HEK293 (cell line): ENCODE measurements around the gene TTLL11.

Source experiments
- HOXD13 ChIP-seq: sonication (generic); formaldehyde crosslinking; IDR thresholded peaks from 2 replicates; pipeline ENCODE4 v1.8.0; 2022; ENCODE audit warnings: missing genetic modification reagents, borderline replicate concordance
- OVOL3 ChIP-seq: fragments of 450-650 bp; formaldehyde crosslinking; IDR thresholded peaks from 2 replicates; pipeline ENCODE4 v1.5.1; 2016; ENCODE audit warnings: missing biosample characterization, missing genetic modification characterization
- SP2 ChIP-seq: fragments of 450-650 bp; formaldehyde crosslinking; IDR thresholded peaks from 2 replicates; pipeline ENCODE4 v1.5.1; 2016; ENCODE audit warnings: missing biosample characterization, missing genetic modification characterization
- ZEB2 ChIP-seq: fragments of 450-650 bp; formaldehyde crosslinking; IDR thresholded peaks from 2 replicates; pipeline ENCODE4 v1.5.1; 2016; ENCODE audit warnings: missing biosample characterization, missing genetic modification characterization
- ZNF354C ChIP-seq: fragments of 450-650 bp; formaldehyde crosslinking; IDR thresholded peaks from 2 replicates; pipeline ENCODE4 v1.5.1; 2016; ENCODE audit warnings: missing biosample characterization, missing genetic modification characterization, low read depth, borderline replicate concordance
- ZNF394 ChIP-seq: fragments of 450-650 bp; formaldehyde crosslinking; IDR thresholded peaks from 2 replicates; pipeline ENCODE4 v1.5.1; 2016; ENCODE audit warnings: missing biosample characterization, missing genetic modification characterization, mild to moderate bottlenecking, moderate library complexity, borderline replicate concordance
- ZNF670 ChIP-seq: fragments of 450-650 bp; formaldehyde crosslinking; IDR thresholded peaks from 2 replicates; pipeline ENCODE4 v1.5.1; 2016; ENCODE audit warnings: missing biosample characterization, missing genetic modification characterization, low read depth
- TF ChIP-seq, protein P1 (sequence below): fragments of 450-650 bp; formaldehyde crosslinking; IDR thresholded peaks from 2 replicates; pipeline ENCODE4 v1.5.1; 2016; ENCODE audit warnings: missing biosample characterization, missing genetic modification characterization
- TF ChIP-seq, protein P2 (sequence below): fragments of 450-650 bp; formaldehyde crosslinking; IDR thresholded peaks from 2 replicates; pipeline ENCODE4 v1.5.1; 2016; ENCODE audit warnings: missing biosample characterization, missing genetic modification characterization

DNA sequence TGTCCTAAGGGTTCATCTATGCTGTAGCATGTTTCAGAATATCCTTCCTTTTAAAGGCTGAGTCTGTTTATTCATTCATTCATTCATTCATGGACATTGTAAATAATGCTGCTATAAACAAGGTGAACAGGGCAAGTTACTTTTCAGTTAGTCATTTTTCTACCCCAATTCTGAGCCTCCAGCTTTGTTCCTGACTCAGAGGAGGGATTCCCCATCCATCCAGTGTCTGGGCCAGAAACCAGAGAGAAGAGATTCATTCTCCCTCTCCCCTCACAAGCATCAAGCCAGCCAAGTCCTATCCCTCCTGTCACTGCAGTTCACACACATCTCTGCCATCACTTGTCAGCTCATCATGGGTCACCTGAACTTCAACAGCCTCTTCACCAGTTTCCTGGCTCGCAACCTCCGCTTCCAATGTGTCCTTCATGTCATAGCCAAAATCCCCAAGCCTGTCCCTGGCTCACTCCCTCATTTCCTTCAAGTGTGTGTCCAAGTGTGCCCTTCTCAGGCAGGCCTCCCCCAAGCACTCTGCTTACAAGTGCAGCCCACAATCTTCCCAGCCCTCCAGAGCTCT, 203.0 kb downstream of the TTLL11 start:
- TF ChIP-seq ZNF394 (tag by site-specific recombination) = no peak
- no peak for TF ChIP-seq ZNF354C
- TF ChIP-seq, protein P1, sequence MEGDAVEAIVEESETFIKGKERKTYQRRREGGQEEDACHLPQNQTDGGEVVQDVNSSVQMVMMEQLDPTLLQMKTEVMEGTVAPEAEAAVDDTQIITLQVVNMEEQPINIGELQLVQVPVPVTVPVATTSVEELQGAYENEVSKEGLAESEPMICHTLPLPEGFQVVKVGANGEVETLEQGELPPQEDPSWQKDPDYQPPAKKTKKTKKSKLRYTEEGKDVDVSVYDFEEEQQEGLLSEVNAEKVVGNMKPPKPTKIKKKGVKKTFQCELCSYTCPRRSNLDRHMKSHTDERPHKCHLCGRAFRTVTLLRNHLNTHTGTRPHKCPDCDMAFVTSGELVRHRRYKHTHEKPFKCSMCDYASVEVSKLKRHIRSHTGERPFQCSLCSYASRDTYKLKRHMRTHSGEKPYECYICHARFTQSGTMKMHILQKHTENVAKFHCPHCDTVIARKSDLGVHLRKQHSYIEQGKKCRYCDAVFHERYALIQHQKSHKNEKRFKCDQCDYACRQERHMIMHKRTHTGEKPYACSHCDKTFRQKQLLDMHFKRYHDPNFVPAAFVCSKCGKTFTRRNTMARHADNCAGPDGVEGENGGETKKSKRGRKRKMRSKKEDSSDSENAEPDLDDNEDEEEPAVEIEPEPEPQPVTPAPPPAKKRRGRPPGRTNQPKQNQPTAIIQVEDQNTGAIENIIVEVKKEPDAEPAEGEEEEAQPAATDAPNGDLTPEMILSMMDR (tag by site-specific recombination) = no peak
- TF ChIP-seq ZNF670 (tag by site-specific recombination) = no peak
- no peak for TF ChIP-seq OVOL3 (tag by site-specific recombination)
- TF ChIP-seq ZEB2 = no peak
- no peak for TF ChIP-seq HOXD13 (CRISPR knock-in tag)
- TF ChIP-seq, protein P2, sequence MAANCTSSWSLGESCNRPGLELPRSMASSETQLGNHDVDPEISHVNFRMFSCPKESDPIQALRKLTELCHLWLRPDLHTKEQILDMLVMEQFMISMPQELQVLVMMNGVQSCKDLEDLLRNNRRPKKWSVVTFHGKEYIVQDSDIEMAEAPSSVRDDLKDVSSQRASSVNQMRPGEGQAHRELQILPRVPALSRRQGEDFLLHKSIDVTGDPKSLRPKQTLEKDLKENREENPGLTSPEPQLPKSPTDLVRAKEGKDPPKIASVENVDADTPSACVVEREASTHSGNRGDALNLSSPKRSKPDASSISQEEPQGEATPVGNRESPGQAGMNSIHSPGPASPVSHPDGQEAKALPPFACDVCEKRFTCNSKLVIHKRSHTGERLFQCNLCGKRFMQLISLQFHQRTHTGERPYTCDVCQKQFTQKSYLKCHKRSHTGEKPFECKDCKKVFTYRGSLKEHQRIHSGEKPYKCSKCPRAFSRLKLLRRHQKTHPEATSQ = no peak
- no peak for TF ChIP-seq SP2 (tag by site-specific recombination)
